ENCODE measurements around the gene ZNF30.
"Not testable (repeated sequence)": the region's sequence is repeated elsewhere in the genome, so short reads cannot be mapped to it uniquely, and the experiment has no call there.

Gene ZNF30

GRCh38 chr19:34967551-34967950 lies 40.8 kb downstream of the ZNF30 start:
- no peak for DNase-seq
- no peaks in the 10 kb centered on the region for H3K36me3 ChIP-seq (replicated peaks)
- TF ChIP-seq CTCF (IDR thresholded peaks at IDR 0.05; ENCODE audit: low read depth, low read length, missing control alignments) = no peak
- H3K27me3 ChIP-seq (replicated peaks) = no peaks in the 10 kb centered on the region
- in situ Hi-C loops (cut with HindIII; ENCODE audit: low pct_ligation_motif_present, low sequenced_read_pairs) = no loop called here
- H3K27ac ChIP-seq = no peak overlapping the region
- H3K4me3 ChIP-seq (ENCODE audit: low read depth, low read length) = no peak overlapping the region

- no peak overlapping the region for H3K27ac ChIP-seq
- TF ChIP-seq CTCF (IDR thresholded peaks at IDR 0.05; ENCODE audit: low read depth, low read length, missing control alignments) = no peak
Measured at GRCh38 chr19:34969721-34970120, 43.0 kb downstream of the ZNF30 start.

GRCh38 chr19:34970185-34970780 lies 43.6 kb downstream of the ZNF30 start:
- DNase-seq; H3K4me3 ChIP-seq (ENCODE audit: low read depth, low read length); in situ Hi-C loops (cut with HindIII; ENCODE audit: low pct_ligation_motif_present, low sequenced_read_pairs); H3K36me3 ChIP-seq (replicated peaks); H3K27me3 ChIP-seq (replicated peaks); H3K27ac ChIP-seq: not testable (repeated sequence)

More at GRCh38 chr19:34969721-34970120, 43.0 kb downstream of the ZNF30 start:
- in situ Hi-C loops (cut with HindIII; ENCODE audit: low pct_ligation_motif_present, low sequenced_read_pairs) = no loop called here
- no peaks in the 10 kb centered on the region for H3K36me3 ChIP-seq (replicated peaks)
- no peak overlapping the region for H3K4me3 ChIP-seq (ENCODE audit: low read depth, low read length)
- no peaks in the 10 kb centered on the region for H3K27me3 ChIP-seq (replicated peaks)
- no peak for DNase-seq

- no peak for DNase-seq
- Histone ChIP-seq H3K27me3 (replicated peaks) (no peaks in the 10 kb centered on the region), H3K4me3 (ENCODE audit: low read depth, low read length) (no peak overlapping the region), H3K27ac (no peak overlapping the region), H3K36me3 (replicated peaks) (no peaks in the 10 kb centered on the region)
- in situ Hi-C loops (cut with HindIII; ENCODE audit: low pct_ligation_motif_present, low sequenced_read_pairs) = no loop called here
- no peak for TF ChIP-seq CTCF (IDR thresholded peaks at IDR 0.05; ENCODE audit: low read depth, low read length, missing control alignments)
Measured at GRCh38 chr19:34972163-34972705, 45.5 kb downstream of the ZNF30 start.

- H3K4me3 ChIP-seq (ENCODE audit: low read depth, low read length) = no peak overlapping the region
- no peak for DNase-seq
- no peak overlapping the region for H3K27ac ChIP-seq
- H3K36me3 ChIP-seq (replicated peaks) = no peaks in the 10 kb centered on the region
- TF ChIP-seq CTCF (IDR thresholded peaks at IDR 0.05; ENCODE audit: low read depth, low read length, missing control alignments) = no peak
- in situ Hi-C loops (cut with HindIII; ENCODE audit: low pct_ligation_motif_present, low sequenced_read_pairs) = no loop called here
- no peaks in the 10 kb centered on the region for H3K27me3 ChIP-seq (replicated peaks)
Measured at GRCh38 chr19:34974646-34975045, 47.9 kb downstream of the ZNF30 start.

- Histone ChIP-seq H3K4me3 (ENCODE audit: low read depth, low read length) (no peak overlapping the region), H3K36me3 (replicated peaks) (no peaks in the 10 kb centered on the region), H3K27ac (no peak overlapping the region), H3K27me3 (replicated peaks) (no peaks in the 10 kb centered on the region)
- no peak for TF ChIP-seq CTCF (IDR thresholded peaks at IDR 0.05; ENCODE audit: low read depth, low read length, missing control alignments)
- in situ Hi-C loops (cut with HindIII; ENCODE audit: low pct_ligation_motif_present, low sequenced_read_pairs) = no loop called here
- DNase-seq = no peak
Measured at GRCh38 chr19:34975056-34975455, 48.4 kb downstream of the ZNF30 start.

Data from brain microvascular endothelial cell (primary cell).